Neural progenitor cell (in vitro differentiated cells): ENCODE data around the gene ARMCX1.
"Not testable (repeated sequence)": the region's sequence is repeated elsewhere in the genome, so short reads cannot be mapped to it uniquely, and the experiment has no call there.

Source experiments
- CTCF ChIP-seq: fragments of 200-600 bp; sonication (generic); IDR thresholded peaks from 2 replicates; pipeline ENCODE4 v1.5.1; 2017; ENCODE audit warnings: antibody characterized with exemption, mild to moderate bottlenecking
- EZH2 ChIP-seq: fragments of 200-600 bp; sonication (generic); IDR thresholded peaks from 2 replicates; pipeline ENCODE4 v1.6.1; 2017; ENCODE audit warnings: antibody characterized with exemption, mild to moderate bottlenecking, moderate library complexity

GRCh38 chrX:101599592-101599991, 49.2 kb downstream of the ARMCX1 start:
- TF ChIP-seq CTCF, EZH2: not testable (repeated sequence)
